ENCODE data around the gene PKHD1.

- no peak for TF ChIP-seq CTCF (IDR thresholded peaks at IDR 0.05)
- TF ChIP-seq EP300 (IDR thresholded peaks at IDR 0.05): no peak
- no peak for TF ChIP-seq POLR2A (IDR thresholded peaks at IDR 0.05)
Observed at GRCh38 chr6:51915098-51915497, 172.3 kb downstream of the PKHD1 start.
